NCI-H1436 treated with DMSO at 0.1 percent for 48 hours (cell line): ENCODE results near the gene SMARCA1.

Source experiments
- DNase-seq: peaks from one replicate; lab custom pipeline; 2025; lab: John Stamatoyannopoulos, UW

Gene SMARCA1

DNA sequence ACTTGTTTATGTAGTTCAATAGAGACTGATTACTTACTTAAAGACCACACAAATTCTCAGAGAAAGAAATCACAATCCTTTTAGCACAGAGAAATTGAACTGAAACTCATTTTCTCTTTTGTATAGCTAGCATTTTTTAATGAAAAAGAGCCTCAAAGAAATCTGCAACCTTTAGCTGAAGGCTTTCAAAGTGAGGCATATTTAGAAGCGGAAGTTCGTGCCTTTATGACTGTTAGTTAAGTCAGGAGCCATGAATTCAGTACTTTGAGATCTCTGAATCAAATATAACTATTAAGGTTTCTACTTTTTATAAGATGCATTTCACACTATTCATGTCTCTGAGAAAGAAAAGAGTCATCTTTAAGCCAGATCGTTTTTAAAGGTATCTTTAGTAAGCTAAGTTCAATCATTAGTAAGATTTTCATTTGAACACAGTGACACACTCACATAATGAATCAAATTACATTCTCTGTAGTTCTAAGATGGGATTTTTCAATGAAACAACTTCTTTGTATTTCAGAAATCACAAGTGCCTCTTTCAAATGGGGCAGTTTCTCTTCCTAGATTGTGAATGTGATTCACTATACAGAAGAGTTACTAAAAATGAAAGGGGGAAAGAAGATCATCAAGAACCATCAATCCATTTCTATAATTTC is 61.4 kb downstream of the SMARCA1 start:
- DNase-seq: no peak

DNA sequence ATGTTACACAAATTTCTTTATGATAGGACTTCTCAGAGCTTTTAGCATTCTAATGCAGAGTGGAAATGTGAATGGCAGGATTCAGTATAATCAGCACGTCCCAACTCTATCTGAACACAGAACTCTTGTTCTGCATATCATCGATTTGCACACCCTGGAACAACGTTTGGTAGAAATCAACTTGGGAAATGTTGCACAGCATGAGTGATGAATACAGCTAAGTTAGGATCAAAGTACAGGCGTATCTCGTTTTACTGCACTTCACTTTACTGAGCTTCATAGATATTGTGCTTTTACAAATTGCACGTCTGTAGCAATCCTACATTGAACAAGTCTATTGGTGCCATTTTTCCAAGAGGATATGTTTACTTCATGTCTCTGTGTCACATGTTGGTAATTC is 70.8 kb downstream of the SMARCA1 start:
- no peak for DNase-seq

DNA sequence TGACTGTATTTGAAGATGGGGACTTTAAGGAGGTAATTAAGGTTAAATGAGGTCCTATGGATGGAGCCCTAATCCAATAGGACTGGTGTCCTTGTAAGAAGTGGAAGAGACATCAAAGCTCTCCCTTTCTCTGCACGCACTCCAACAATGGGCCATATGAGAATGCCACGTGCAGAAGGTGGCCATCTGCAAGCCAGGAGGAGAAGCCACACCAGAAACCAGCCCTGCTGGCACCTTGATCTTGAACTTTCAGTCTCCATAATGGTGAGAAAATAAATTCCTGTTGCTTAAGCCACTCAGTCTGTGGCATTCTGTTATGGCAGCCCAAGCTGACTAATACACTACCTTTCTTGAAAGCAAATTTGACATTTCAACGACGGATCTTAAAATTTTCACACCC is 73.2 kb downstream of the SMARCA1 start:
- DNase-seq: no peak

DNA sequence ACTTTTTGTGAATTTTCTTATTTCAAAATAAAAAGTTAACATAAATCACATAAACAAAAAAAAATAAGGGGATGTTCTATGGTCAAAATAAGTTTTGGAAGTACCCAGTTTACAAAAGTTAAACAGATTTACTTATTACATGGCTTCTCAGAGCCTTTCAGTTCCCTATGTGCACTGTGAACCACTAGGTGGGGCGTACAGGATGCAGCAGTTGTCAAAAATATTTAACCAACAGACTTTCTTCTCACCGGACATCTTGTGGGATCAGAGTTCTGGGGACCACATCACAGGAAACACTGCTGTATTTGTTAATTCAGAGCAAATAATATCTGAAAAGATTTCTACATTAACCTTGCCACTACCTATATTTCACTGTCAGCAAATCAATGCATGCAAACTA is 74.1 kb downstream of the SMARCA1 start:
- no peak for DNase-seq

DNA sequence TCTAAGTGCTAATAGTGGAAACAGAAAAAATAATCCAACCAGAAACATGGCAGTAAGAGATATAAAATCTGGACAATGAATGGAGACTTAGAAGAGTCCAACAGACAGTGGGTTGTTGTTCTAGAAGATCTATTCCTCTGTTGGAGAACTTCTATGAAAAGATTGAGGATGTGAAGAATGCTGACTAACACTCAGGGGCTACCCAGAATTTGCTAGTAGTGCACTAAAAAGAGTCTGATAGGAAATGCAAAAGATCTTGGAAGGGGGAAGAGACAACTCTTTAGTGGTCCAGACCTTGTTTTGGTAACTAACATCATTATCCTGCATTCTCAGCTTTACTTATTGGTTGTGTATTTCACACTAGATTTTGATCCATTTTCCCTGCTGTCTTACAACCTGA is 77.9 kb downstream of the SMARCA1 start:
- DNase-seq: no peak

DNA sequence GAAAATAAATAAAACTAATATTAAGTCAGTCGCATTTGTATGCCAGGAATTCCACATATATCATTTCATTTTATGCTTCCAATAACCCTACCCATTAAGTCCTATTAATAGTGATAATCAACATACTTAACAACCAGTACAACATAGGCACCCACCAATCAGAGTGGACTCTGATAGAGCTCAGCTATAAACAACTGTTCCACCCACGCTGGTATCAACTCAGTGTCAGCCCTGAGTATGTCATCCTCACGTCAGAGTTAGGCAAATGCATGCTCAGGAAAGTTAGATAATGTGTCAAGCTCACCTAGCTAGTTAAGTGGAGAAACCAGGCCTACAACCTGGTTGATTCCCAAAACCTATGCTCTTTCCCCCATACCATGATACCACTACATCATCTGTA is 89.3 kb downstream of the SMARCA1 start:
- no peak for DNase-seq

DNA sequence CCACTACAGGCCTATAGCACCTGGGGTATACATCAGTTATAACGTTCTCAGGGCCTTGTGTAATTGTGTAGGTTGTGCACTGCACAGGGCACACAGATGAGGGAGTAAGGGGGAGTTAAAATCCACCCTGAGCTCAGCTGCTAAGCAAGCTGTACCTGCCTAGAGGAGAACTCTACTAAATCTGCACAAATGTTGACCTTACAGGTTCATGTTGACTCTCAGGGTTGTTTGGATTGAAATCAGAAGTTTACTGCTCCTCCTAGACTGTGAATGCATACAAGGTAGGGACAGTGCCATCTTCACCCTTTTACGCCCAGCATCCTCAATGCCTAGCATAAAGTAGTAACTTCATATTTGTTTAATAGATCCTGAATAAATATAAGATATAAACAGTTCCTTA is 89.8 kb downstream of the SMARCA1 start:
- no peak for DNase-seq

DNA sequence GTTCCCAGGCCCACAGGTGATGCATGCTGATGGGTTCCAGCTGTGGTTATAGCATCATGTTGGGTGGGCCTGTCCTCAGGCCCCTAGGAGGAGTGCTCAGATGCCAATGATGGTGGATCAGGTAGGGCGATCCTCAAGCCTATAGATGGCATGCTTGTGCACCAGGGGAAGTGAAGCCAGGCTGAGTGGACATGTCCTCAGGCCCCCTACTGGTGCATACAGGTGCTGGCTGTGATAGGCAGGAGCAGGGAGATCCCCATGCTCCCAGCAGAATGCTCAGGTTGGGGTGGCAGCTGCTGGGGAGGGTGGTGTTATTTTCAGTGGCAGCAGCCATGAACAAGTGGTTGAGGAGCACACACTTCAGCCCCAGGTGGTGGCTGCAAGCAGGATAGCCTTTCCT is 96.0 kb downstream of the SMARCA1 start:
- DNase-seq: no peak

DNA sequence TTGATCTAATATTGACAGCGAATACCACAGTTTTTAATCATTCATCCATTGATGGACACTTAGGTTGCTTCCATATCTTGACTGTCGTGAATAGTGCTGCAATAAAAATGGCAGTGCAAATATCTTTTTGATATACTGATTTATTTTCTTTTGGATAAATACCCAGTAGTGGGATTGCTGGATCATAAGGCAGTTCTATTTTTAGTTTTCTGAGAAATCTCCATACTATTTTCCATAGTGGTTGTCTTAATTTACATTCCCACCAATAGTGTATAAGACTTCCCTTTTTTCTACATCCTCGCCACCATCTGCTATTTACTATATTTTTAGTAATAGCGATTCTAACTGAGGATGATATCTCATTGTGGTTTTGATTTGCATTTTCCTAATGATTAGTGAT is 100.1 kb downstream of the SMARCA1 start:
- DNase-seq: no peak

DNA sequence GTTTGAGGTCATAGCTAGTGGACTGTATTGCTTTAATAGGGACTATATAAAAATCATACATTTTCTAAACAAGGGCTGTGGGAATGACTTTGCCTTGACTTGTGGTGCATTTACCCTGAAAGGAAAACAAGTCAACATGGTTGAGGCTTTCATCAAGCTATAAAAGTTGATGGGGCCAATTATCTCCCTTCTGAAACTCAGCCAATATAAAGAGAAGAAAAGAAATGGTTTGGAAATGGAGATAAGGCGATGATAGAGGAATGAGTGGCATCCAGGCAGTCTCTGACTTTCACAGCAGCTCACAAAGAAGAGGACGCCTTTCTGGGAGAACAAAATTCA is 118.7 kb downstream of the SMARCA1 start:
- DNase-seq: no peak

DNA sequence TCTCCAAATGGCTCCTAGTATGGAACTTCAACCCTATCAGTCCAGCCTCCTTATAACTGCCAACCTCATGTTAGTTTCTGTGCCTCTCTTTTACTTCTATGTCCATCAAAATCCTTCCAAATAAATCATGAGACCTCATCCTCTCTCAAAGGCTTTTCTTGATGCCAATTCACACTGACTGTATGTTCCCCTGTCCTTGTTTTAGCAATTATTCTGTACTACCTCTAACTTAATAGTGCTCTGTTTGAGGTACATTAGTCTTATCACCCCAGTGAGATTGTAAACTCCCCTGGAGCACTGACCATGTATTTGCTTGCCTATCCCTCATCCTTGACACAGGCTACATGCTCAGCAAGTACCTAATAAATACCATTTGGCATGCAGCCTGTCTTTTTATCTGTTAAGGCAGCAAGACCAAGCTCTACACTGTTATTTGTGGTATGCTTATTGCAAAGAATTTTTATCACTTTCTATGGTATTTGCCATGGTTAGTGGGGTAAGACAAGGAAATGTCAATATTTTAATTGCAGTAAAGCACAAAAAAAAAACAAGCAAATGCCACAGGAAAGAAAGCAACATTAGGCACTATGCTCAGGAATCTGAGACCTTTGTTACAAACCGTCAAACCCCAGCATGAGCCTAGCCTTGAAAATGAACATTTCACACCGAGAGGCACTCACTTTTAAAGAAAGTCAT is 119.2 kb downstream of the SMARCA1 start:
- DNase-seq: no peak
